ENCODE measurements around the gene R3HCC1L. TPM values are rescaled to one million over a fixed set of nuclear protein-coding genes. Genes with fewer than 3 reads are reported as not detected.

R3HCC1L gene
- total RNA-seq (2022) (11.8 and 12.4 TPM in 2 replicates), Bru-seq, nascent RNA (percentile 82 among the genes with signal in this experiment), BruChase-seq, experiment 1, labeled RNA remaining after a 6-hour chase (percentile 54 among the genes with signal in this experiment), BruChase-seq, experiment 2, labeled RNA remaining after a 2-hour chase (percentile 59 among the genes with signal in this experiment)
- long read RNA-seq, partial matches to known transcripts = 1 of 24 reads
- long read RNA-seq, other reads (novel, unspliced or antisense) = 20 of 24 reads

DNA sequence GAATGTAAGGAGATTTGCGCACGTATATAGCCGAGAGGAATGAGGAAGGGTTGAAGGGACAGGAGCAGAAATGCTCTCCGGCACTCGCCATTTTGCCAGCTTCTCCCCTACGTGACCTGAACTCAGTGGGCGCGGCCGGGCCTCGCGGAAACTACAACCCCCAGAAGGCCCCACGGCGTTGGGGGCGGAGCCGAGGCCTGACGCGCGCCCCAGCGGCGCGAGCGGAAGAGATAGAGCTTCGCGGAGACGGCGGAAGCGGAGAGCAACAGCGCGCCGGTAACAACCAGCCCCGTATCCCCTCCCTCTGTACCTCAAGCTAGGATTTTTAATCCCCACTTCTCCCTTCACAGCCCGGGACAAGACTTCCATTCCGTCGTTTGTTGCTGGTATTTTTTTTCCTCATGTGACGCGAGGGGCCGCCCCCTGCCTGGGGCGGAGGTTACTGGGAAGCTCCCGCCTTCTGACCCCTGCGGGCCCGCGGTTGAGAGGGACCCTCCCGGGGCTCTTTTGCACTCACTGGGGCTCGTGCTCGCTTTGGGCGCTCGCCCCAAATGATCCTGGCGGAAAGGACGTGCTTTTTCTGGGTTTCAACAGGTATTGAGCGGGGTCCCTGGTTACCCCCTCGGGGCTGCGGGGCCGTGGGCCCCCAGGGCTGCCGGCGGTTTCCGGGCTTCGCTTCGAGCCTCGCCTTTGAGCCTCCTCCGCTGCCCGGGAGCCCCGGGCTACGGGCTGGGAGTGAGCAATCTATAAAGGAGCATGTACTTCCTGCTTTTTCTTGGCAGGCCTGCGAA lies at the start of gene R3HCC1L:
TSS of gene R3HCC1L (plus strand) at position 227 of the 791 bp plus-strand sequence. CDS start 73,458 bp downstream, outside the sequence.
- intact Hi-C loops (cut with micrococcal nuclease; ENCODE audit: unreplicated experiment) = no loop called here
- CTCF ChIA-PET = interaction anchor here (1.0 kb wide), 1 partner anchor 36 kb away, joined by 4 read pairs; no protein-coding TSS in a partner anchor
- peaks cover 2% of the 10 kb centered on the region for H3K9me3 Mint-ChIP-seq (ENCODE audit: low read depth, unreplicated experiment)
- peak; percentile 90 for DNase-seq
- peaks cover 12% of the 10 kb centered on the region for H3K27me3 Mint-ChIP-seq (ENCODE audit: unreplicated experiment)
- H3K36me3 Mint-ChIP-seq (ENCODE audit: insufficient read depth, unreplicated experiment) = peaks cover 27% of the 10 kb centered on the region
- H3K27ac Mint-ChIP-seq (ENCODE audit: unreplicated experiment) = peak within 1 kb of the TSS; percentile 87
- TF ChIP-seq, protein P1, sequence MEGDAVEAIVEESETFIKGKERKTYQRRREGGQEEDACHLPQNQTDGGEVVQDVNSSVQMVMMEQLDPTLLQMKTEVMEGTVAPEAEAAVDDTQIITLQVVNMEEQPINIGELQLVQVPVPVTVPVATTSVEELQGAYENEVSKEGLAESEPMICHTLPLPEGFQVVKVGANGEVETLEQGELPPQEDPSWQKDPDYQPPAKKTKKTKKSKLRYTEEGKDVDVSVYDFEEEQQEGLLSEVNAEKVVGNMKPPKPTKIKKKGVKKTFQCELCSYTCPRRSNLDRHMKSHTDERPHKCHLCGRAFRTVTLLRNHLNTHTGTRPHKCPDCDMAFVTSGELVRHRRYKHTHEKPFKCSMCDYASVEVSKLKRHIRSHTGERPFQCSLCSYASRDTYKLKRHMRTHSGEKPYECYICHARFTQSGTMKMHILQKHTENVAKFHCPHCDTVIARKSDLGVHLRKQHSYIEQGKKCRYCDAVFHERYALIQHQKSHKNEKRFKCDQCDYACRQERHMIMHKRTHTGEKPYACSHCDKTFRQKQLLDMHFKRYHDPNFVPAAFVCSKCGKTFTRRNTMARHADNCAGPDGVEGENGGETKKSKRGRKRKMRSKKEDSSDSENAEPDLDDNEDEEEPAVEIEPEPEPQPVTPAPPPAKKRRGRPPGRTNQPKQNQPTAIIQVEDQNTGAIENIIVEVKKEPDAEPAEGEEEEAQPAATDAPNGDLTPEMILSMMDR (IDR thresholded peaks at IDR 0.05; ENCODE audit: unreplicated experiment) = no peak
- peak within 1 kb of the TSS; percentile 82 for H3K4me3 Mint-ChIP-seq (ENCODE audit: low read depth, unreplicated experiment)
- H3K4me1 Mint-ChIP-seq (ENCODE audit: low read depth, unreplicated experiment) = peaks cover 11% of the 10 kb centered on the region
- BruUV-seq (replicated peaks) = no TSS peak

DNA sequence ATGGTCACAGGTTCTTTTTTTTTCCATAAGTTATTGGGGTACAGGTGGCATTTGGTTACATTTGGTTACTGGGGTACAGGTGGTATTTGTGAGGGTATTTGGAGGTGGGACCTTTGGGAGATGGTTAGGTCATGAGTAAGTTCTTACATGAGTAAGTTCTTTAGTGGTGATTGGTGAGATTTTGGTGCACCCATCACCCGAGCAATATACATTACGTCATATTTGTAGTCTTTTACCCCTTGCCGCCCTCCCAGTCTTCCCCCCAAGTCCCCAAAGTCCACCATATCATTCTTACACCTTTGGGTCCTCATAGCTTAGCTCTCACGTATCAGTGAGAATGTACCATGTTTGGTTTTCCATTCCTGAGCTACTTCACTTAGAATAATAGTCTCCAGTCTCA lies 49.2 kb upstream of the R3HCC1L start:
- Mint-ChIP-seq H3K4me1 (ENCODE audit: low read depth, unreplicated experiment) (no peaks in the 10 kb centered on the region), H3K27ac (ENCODE audit: unreplicated experiment) (no peak overlapping the region), H3K27me3 (ENCODE audit: unreplicated experiment) (peaks cover 88% of the 10 kb centered on the region), H3K4me3 (ENCODE audit: low read depth, unreplicated experiment) (no peak overlapping the region), H3K9me3 (ENCODE audit: low read depth, unreplicated experiment) (no peaks in the 10 kb centered on the region), H3K36me3 (ENCODE audit: insufficient read depth, unreplicated experiment) (no peaks in the 10 kb centered on the region)
- intact Hi-C loops (cut with micrococcal nuclease; ENCODE audit: unreplicated experiment) = no loop called here
- no TSS peak for BruUV-seq (replicated peaks)
- CTCF ChIA-PET = no interaction called here
- DNase-seq = no peak
- TF ChIP-seq, protein P1 (IDR thresholded peaks at IDR 0.05; ENCODE audit: unreplicated experiment) = no peak

DNA sequence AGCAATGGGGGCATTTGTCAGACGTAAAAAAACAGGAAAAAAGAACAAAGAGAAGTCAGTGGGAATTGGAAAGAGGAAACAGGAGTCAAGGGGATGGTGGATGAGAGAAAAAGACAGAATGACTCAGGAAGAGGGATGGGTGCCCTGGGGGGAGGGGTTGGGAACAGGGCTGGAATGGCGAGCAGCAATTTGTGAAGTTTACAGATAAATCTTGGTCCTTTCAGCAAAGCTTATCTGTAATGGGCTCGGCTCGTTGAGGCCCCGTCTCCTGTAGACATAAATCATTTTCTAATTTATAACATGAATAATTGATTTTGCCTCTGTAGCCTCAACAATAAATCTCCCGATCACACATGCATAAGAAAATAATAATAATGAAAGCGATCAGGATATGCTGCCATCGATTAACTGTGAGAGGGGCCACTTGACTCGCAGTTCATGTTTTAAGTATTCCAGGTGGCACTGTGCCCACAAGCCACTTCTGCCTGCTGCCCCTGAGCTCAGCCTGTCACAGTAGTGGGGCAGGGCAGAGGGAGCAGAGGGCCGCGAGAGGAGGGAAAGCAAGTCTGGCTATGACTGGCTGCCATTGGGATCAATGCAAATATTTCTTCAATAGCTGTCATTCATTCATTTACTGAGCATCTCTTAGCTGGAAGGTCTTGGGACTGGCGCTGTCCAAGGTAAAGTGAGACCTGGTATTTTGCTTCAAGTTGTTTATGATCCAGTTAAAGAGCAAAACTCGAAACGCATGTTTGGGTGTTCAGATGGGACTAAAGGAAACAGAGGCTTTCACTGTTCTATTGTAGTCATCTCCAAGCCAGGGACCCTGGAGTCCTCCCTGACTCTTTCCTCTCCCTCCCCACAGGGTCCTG lies 47.4 kb upstream of the R3HCC1L start:
- TF ChIP-seq, protein P1 (IDR thresholded peaks at IDR 0.05; ENCODE audit: unreplicated experiment) = no peak
- no peak for DNase-seq
- Mint-ChIP-seq H3K4me1 (ENCODE audit: low read depth, unreplicated experiment) (no peaks in the 10 kb centered on the region), H3K36me3 (ENCODE audit: insufficient read depth, unreplicated experiment) (no peaks in the 10 kb centered on the region), H3K4me3 (ENCODE audit: low read depth, unreplicated experiment) (no peak overlapping the region), H3K27ac (ENCODE audit: unreplicated experiment) (no peak overlapping the region), H3K9me3 (ENCODE audit: low read depth, unreplicated experiment) (no peaks in the 10 kb centered on the region), H3K27me3 (ENCODE audit: unreplicated experiment) (peaks cover 70% of the 10 kb centered on the region)
- no TSS peak for BruUV-seq (replicated peaks)
- intact Hi-C loops (cut with micrococcal nuclease; ENCODE audit: unreplicated experiment) = no loop called here
- CTCF ChIA-PET = no interaction called here

DNA sequence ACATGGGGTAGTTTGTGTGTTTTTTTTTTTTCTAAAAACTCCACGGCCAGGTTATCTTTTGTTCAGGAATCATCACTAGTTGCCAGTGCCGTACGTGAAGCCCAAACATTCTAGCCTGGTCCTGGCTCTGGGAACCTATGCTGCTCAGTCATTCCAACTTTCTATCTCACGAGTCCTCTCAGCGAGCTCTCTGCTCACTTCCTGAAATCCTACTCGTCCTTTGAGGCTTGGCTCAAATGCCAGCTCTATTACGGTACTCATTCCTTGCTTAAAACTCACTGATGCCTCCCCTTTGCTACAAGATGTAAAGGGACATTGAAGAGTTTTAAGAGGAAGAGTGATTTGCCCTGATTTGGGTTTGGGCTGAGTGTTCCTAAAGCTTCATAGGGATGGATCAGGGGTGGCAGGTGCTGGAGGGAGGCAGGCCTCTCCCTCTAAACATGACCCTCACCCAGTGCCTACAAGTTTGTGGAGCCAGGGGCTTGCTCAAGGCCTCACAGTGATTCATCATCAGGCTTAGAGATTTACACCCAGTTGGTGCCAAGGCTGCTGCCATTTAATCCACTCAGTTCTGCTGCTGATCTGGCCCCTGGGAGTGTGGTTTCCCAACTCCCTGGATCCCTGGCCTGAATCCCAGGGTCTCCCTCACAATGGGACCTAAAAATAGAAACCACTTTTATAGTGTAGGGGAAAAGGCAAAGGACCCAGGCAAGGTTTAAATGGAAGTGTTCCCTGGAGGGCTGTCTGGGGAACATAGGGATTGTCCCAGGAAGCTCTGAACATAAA lies 46.1 kb upstream of the R3HCC1L start:
- TF ChIP-seq, protein P1 (IDR thresholded peaks at IDR 0.05; ENCODE audit: unreplicated experiment) = no peak
- H3K9me3 Mint-ChIP-seq (ENCODE audit: low read depth, unreplicated experiment) = no peaks in the 10 kb centered on the region
- H3K36me3 Mint-ChIP-seq (ENCODE audit: insufficient read depth, unreplicated experiment) = no peaks in the 10 kb centered on the region
- no peak for DNase-seq
- no TSS peak for BruUV-seq (replicated peaks)
- CTCF ChIA-PET = no interaction called here
- no peak overlapping the region for H3K4me3 Mint-ChIP-seq (ENCODE audit: low read depth, unreplicated experiment)
- H3K27me3 Mint-ChIP-seq (ENCODE audit: unreplicated experiment) = peaks cover 64% of the 10 kb centered on the region
- no peak overlapping the region for H3K27ac Mint-ChIP-seq (ENCODE audit: unreplicated experiment)
- intact Hi-C loops (cut with micrococcal nuclease; ENCODE audit: unreplicated experiment) = no loop called here
- no peaks in the 10 kb centered on the region for H3K4me1 Mint-ChIP-seq (ENCODE audit: low read depth, unreplicated experiment)

All from Calu3 (cell line).